Type B pancreatic cell (in vitro differentiated cells): ENCODE results near the gene DSCAML1. TPM values are rescaled to one million over a fixed set of nuclear protein-coding genes. Genes with fewer than 3 reads are reported as not detected.
A peak's percentile ranks its signal among the peaks of the same experiment; 100 is the strongest.

ENCODE experiments used
- DNase-seq: peaks from one replicate; pipeline ENCODE4 v3.0.0; 2021; ENCODE audit warnings: mixed read lengths; ENCODE audit not compliant: unreplicated experiment; ENCODE audit errors: extremely low spot score
- H3K27ac Mint-ChIP-seq: 2 replicates; pipeline ENCODE4 v1.8.0; 2021; ENCODE audit warnings: mild to moderate bottlenecking, mixed read lengths
- H3K27me3 Mint-ChIP-seq: 2 replicates; pipeline ENCODE4 v1.8.0; 2021; ENCODE audit warnings: mixed read lengths
- H3K36me3 Mint-ChIP-seq: 2 replicates; pipeline ENCODE4 v1.8.0; 2021; ENCODE audit warnings: mixed read lengths
- H3K4me1 Mint-ChIP-seq: one replicate; pipeline ENCODE4 v1.8.0; 2021; ENCODE audit warnings: mixed read lengths; ENCODE audit not compliant: unreplicated experiment
- H3K4me3 Mint-ChIP-seq: 2 replicates; pipeline ENCODE4 v1.8.0; 2021; ENCODE audit warnings: mild to moderate bottlenecking, mixed read lengths
- H3K9me3 Mint-ChIP-seq: 2 replicates; pipeline ENCODE4 v1.8.0; 2021; ENCODE audit warnings: mixed read lengths
- total RNA-seq: library from RNA; stranded (reverse); gene quantifications from 2 replicates; pipeline ENCODE4 v1.2.1, GENCODE V29; 2021; ENCODE audit warnings: low replicate concordance
- TF ChIP-seq, protein P1 (sequence below): fragments of 200-600 bp; sonication (generic); conservative IDR thresholded peaks from 2 replicates; pipeline ENCODE4 v1.5.0; 2021; ENCODE audit warnings: antibody characterized with exemption, mild to moderate bottlenecking

Gene DSCAML1
- total RNA-seq, 1 donor from 2014 or later: 5.8 TPM

DNA sequence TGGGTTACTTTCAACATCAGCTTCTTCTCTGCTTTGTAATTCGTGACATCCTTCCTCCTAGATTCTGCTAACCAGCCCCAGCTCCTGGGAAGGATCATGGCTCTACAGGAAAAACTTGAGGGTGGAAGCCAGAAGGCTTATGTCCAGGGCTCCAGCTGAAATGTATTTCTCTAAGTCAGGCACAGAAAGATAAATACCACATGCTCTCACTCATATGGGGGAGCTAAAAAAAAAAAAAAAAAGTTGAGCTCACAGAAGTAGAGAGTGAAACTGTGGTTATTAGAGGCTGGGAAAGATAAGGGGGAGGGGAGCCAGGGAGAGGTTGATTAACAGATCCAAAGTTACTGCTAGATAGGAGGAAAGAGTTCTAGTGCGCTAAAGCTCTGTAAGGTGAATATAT lies 74.9 kb downstream of the DSCAML1 start:
- TF ChIP-seq, protein P1, sequence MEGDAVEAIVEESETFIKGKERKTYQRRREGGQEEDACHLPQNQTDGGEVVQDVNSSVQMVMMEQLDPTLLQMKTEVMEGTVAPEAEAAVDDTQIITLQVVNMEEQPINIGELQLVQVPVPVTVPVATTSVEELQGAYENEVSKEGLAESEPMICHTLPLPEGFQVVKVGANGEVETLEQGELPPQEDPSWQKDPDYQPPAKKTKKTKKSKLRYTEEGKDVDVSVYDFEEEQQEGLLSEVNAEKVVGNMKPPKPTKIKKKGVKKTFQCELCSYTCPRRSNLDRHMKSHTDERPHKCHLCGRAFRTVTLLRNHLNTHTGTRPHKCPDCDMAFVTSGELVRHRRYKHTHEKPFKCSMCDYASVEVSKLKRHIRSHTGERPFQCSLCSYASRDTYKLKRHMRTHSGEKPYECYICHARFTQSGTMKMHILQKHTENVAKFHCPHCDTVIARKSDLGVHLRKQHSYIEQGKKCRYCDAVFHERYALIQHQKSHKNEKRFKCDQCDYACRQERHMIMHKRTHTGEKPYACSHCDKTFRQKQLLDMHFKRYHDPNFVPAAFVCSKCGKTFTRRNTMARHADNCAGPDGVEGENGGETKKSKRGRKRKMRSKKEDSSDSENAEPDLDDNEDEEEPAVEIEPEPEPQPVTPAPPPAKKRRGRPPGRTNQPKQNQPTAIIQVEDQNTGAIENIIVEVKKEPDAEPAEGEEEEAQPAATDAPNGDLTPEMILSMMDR: no peak
- peak overlapping the region; percentile 12 for H3K27ac Mint-ChIP-seq
- no peak for DNase-seq
- H3K9me3 Mint-ChIP-seq: no peaks in the 10 kb centered on the region
- H3K36me3 Mint-ChIP-seq: no peaks in the 10 kb centered on the region
- H3K27me3 Mint-ChIP-seq: peaks cover 14% of the 10 kb centered on the region
- H3K4me1 Mint-ChIP-seq: peaks cover 56% of the 10 kb centered on the region
- H3K4me3 Mint-ChIP-seq: peak overlapping the region; percentile 3

DNA sequence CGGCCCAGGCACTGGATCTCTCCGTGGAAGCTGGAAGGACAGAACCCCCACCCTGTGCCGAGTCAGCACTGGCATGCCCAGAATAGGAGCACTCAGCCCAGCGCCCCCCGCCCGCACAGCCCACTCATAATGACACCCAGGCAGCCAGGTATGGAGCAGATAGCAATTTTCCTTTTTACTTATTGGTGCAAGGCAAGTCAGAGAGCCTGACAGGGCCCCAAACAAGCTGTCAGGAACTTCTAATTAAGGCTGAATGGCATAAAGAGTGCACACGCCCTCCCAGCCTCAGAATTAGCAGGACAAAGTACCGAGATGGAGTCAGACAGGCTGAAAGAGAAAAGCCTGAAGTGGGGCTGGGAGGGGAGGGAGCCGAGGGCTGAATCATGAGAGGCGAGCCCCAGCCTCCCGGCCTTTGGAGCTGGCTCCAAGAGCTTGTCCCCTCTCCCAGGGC lies 76.9 kb downstream of the DSCAML1 start:
- H3K27ac Mint-ChIP-seq: peak overlapping the region; percentile 46
- peaks cover 60% of the 10 kb centered on the region for H3K4me1 Mint-ChIP-seq
- peaks cover 10% of the 10 kb centered on the region for H3K27me3 Mint-ChIP-seq
- no peaks in the 10 kb centered on the region for H3K36me3 Mint-ChIP-seq
- TF ChIP-seq, protein P1: no peak
- no peak for DNase-seq
- no peak overlapping the region for H3K4me3 Mint-ChIP-seq
- H3K9me3 Mint-ChIP-seq: no peaks in the 10 kb centered on the region

DNA sequence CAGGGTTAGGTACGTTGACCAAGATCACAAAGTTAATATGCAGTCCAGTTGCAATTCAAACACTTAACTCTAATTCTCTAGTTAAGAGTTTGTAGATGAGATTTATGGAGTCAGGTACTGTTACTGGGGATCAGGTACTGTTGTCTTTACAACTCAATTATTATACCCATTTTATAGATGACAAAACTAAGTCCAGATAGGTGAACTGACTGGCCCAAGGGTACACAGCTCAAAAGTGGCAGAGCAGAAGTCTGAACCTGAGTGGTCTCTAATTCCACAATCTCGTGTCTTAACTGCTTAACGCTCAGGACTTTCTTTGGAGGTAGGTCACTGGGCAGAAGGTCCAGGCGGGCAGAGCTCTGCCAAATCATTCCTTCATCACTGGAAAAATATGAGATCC lies 77.5 kb downstream of the DSCAML1 start:
- Mint-ChIP-seq H3K27ac (peak overlapping the region; percentile 46), H3K4me1 (peaks cover 57% of the 10 kb centered on the region), H3K36me3 (no peaks in the 10 kb centered on the region), H3K27me3 (peaks cover 7% of the 10 kb centered on the region), H3K9me3 (no peaks in the 10 kb centered on the region), H3K4me3 (no peak overlapping the region)
- TF ChIP-seq, protein P1: no peak
- DNase-seq: no peak

DNA sequence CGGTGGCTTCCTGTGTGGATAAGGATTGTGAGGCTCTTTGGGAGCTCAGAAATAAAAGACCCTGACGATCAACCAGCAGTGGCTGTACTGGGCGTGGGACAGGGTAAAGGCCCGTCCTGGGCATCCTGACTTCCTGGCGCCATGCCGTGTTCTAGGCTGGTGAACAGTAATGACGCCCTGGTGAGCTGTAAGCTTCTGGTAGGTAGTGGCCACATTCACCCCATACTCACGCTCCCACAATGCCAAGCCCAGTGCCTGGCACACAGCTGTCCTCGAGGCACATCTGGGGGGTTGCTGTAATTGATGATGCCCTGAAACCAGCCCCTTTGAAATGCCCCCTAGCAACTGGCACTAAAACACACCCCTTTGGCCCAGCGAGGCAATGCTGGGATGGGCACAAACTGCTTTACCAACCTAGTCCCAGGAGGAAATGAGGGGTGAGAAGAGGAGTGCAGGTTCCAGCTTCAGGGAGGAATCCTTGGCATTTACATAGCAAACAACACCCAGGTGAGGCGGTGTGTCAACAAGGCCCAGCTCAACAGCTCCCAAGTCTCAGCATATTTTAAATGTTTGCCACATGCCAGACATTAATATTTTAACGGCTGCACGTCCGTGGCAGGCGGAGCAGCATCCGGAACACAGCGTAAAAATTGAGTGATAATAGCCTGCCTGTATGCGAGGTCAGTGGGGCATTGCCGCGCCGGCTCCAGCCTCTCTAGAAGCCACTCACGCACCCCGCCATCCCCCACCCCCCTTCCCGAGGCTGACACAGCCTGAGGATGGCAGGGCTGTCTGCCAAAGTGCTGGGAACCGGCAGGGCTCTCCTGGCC lies 79.3 kb downstream of the DSCAML1 start:
- H3K4me1 Mint-ChIP-seq: peaks cover 48% of the 10 kb centered on the region

DNA sequence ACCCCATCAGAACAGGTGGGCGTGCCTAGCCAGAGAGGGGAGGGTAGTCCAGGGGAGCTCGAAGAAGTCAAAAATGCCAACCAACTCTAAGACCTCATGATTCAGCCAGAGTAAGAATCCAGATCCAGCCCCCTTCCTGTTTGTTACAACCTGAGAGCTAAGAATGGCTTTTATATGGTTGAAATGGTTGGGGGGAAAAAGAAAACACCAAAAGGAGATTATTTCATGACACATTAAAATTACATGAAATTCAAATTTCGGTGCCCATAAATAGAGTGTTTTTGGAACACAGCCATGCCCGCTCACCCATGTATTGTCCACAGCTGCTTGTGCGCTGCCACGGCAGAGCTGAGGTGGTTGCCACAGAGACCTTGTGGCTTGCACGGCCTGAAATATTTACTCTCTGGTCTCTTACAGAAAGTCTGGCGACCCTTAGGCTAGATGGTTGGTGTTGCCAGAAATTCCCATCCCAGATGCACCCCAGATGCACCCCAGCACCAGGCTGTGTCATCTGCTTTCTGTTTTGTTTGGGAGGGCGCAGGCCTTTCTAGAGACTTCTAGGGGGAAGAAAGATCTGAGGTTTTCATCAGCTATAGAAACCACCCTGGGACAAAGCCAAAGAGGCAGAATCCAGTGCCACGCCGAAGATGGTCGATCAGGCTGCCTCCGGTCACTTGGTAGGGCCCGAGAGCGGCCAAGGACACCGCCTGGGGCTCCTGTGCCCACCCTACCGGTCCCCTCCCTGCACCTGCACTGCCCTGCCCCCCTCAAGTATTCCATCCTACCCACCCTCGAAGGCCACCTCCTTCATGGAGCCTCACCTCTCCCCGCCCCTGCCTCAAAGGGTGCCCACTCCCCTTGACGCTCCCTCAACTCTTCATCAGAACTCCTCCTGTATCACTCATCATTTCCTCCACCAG lies 80.2 kb downstream of the DSCAML1 start:
- H3K27me3 Mint-ChIP-seq: peaks cover 14% of the 10 kb centered on the region
- no peak for DNase-seq
- peaks cover 41% of the 10 kb centered on the region for H3K4me1 Mint-ChIP-seq
- TF ChIP-seq, protein P1: no peak
- no peaks in the 10 kb centered on the region for H3K36me3 Mint-ChIP-seq
- H3K4me3 Mint-ChIP-seq: no peak overlapping the region
- H3K9me3 Mint-ChIP-seq: no peaks in the 10 kb centered on the region
- H3K27ac Mint-ChIP-seq: peak overlapping the region; percentile 87

More for the DNA sequence above, 79.3 kb downstream of the DSCAML1 start:
- no peaks in the 10 kb centered on the region for H3K36me3 Mint-ChIP-seq
- H3K9me3 Mint-ChIP-seq: no peaks in the 10 kb centered on the region
- TF ChIP-seq, protein P1: no peak
- H3K27me3 Mint-ChIP-seq: peaks cover 12% of the 10 kb centered on the region
- DNase-seq: no peak
- H3K27ac Mint-ChIP-seq: peak overlapping the region; percentile 87
- H3K4me3 Mint-ChIP-seq: peak overlapping the region; percentile 62
